Transverse colon (tissue), 3 donors: ENCODE data around the gene PHLDA3.
"Not testable (repeated sequence)": the region's sequence is repeated elsewhere in the genome, so short reads cannot be mapped to it uniquely, and the experiment has no call there.

Source experiments
- EP300 ChIP-seq: sonication (generic); formaldehyde crosslinking; IDR thresholded peaks from one replicate; pipeline ENCODE4 v1.6.1; 2017; ENCODE audit warnings: antibody characterized with exemption, low read depth
- POLR2A ChIP-seq: fragments of 450-650 bp; IDR thresholded peaks from one replicate; pipeline ENCODE4 v1.6.1; 2016; ENCODE audit warnings: antibody characterized with exemption, mild to moderate bottlenecking, moderate library complexity
- TF ChIP-seq, protein P1 (sequence below), 5 experiments: fragments of 200-600 bp in 3 of 5; fragments of 450-650 bp in 2 of 5; sonication (generic) in 3 of 5; IDR thresholded peaks; 1 replicate in 2 of 5; 2 replicates in 3 of 5; pipeline ENCODE4 v1.5.1; 2016 to 2017; ENCODE audit warnings: antibody characterized with exemption in 5 of 5, inconsistent platforms in 3 of 5, mild to moderate bottlenecking in 2 of 5, moderate library complexity in 1 of 5

DNA sequence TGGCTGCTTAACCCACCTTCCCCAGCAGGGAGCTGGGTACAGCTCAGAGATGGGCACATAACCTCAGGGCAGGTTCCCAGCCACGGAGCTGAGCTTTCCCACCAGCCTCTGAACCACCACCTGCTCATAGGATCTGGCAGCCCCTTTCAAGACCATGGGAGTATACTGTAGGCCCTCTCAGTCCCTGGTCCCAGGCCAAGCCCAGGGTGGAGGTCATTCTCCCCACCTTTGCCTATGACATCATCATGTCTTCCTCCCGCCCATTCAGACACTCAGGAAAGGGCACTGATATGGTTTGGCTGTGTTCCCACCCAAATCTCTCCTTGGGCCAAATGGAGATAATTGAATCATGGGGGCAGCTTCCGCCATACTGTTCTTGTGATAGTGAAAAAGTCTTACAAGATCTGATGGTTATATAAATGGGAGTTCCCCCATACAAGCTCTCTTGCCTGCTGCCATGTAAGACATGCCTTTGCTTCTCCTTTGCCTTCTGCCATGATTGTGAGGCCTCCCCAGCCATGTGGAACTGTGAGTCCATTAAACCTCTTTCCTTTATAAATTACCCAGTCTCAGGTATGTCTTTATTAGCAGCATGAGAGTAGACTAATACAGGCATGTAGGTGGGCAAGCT lies 24.2 kb upstream of the PHLDA3 start:
- TF ChIP-seq, protein P1, sequence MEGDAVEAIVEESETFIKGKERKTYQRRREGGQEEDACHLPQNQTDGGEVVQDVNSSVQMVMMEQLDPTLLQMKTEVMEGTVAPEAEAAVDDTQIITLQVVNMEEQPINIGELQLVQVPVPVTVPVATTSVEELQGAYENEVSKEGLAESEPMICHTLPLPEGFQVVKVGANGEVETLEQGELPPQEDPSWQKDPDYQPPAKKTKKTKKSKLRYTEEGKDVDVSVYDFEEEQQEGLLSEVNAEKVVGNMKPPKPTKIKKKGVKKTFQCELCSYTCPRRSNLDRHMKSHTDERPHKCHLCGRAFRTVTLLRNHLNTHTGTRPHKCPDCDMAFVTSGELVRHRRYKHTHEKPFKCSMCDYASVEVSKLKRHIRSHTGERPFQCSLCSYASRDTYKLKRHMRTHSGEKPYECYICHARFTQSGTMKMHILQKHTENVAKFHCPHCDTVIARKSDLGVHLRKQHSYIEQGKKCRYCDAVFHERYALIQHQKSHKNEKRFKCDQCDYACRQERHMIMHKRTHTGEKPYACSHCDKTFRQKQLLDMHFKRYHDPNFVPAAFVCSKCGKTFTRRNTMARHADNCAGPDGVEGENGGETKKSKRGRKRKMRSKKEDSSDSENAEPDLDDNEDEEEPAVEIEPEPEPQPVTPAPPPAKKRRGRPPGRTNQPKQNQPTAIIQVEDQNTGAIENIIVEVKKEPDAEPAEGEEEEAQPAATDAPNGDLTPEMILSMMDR (IDR thresholded peaks at IDR 0.05) = not testable (repeated sequence)
- not testable (repeated sequence) for TF ChIP-seq POLR2A, EP300
